Tongue (tissue), 2 donors: ENCODE results near the gene TMOD1. TPM values are rescaled to one million over a fixed set of nuclear protein-coding genes. Genes with fewer than 3 reads are reported as not detected.

ENCODE experiments used
- DNase-seq: peaks from one replicate; pipeline ENCODE4 v3.0.0-alpha.2; 2015
- total RNA-seq: library from RNA; depleted of rRNA; stranded (reverse); fragments of >200 nt; gene quantifications from one replicate; pipeline ENCODE4 v1.2.3, GENCODE V29; 2014

Gene TMOD1
- total RNA-seq, 1 donor from 2014 or later, result 103 TPM

- DNase-seq, result peak; percentile 16
Observed at GRCh38 chr9:97638666-97639065, 137.2 kb downstream of the TMOD1 start.

GRCh38 chr9:97640325-97640724 is 138.9 kb downstream of the TMOD1 start:
- peak; percentile 26 for DNase-seq

GRCh38 chr9:97645720-97646119 is 144.3 kb downstream of the TMOD1 start:
- DNase-seq, result no peak

GRCh38 chr9:97647996-97648395 is 146.5 kb downstream of the TMOD1 start:
- DNase-seq, result no peak

Other genes starting within 250 kb of the TMOD1 start
- gene CCDC180, start 194.0 kb upstream of the TMOD1 start, total RNA-seq, result 7.8 TPM
- 10.4 TPM for gene TDRD7, start 89.6 kb upstream of the TMOD1 start, total RNA-seq
- 26.7 TPM for gene TSTD2, start 131.7 kb downstream of the TMOD1 start, total RNA-seq
- 50.6 TPM for gene NCBP1, start 132.2 kb downstream of the TMOD1 start, total RNA-seq
- 19.7 TPM for gene XPA, start 195.7 kb downstream of the TMOD1 start, total RNA-seq